KMS-11 (cell line): ENCODE measurements around the gene SYNPO2.

Experiments
- H2AFZ ChIP-seq: fragments of 200-600 bp; sonication (generic); 2 replicates; pipeline ENCODE4 v1.6.1; 2016; ENCODE audit warnings: antibody characterized with exemption, mixed run types, low read depth
- H3K27ac ChIP-seq: fragments of 200-600 bp; sonication (generic); 2 replicates; pipeline ENCODE4 v1.6.1; 2016; ENCODE audit warnings: mild to moderate bottlenecking, mixed run types
- H3K27me3 ChIP-seq: fragments of 200-600 bp; sonication (generic); 2 replicates; pipeline ENCODE4 v1.6.1; 2017; ENCODE audit warnings: mild to moderate bottlenecking, low read depth, mixed run types, moderate library complexity; ENCODE audit not compliant: insufficient read depth
- H3K36me3 ChIP-seq: fragments of 200-600 bp; sonication (generic); 2 replicates; pipeline ENCODE4 v1.6.1; 2017; ENCODE audit warnings: mild to moderate bottlenecking, mixed run types; ENCODE audit not compliant: insufficient read depth
- H3K4me1 ChIP-seq: fragments of 200-600 bp; sonication (generic); 2 replicates; pipeline ENCODE4 v1.6.1; 2016; ENCODE audit warnings: mild to moderate bottlenecking, low read depth, mixed run types; ENCODE audit not compliant: poor library complexity, severe bottlenecking
- H3K4me2 ChIP-seq: fragments of 200-600 bp; sonication (generic); 2 replicates; pipeline ENCODE4 v1.7.0; 2016; ENCODE audit warnings: mild to moderate bottlenecking, mixed run types
- H3K4me3 ChIP-seq: fragments of 200-600 bp; sonication (generic); IDR thresholded peaks from 2 replicates; pipeline ENCODE4 v1.6.1; 2017; ENCODE audit warnings: low read depth, low read length, mixed read lengths; ENCODE audit not compliant: insufficient read depth
- H3K79me2 ChIP-seq: fragments of 200-600 bp; sonication (generic); 2 replicates; pipeline ENCODE4 v1.6.1; 2016; ENCODE audit warnings: low read depth, mixed run types; ENCODE audit not compliant: insufficient read depth
- H3K9ac ChIP-seq: fragments of 200-600 bp; sonication (generic); 2 replicates; pipeline ENCODE4 v1.6.1; 2016; ENCODE audit warnings: mild to moderate bottlenecking, mixed run types
- H4K20me1 ChIP-seq: fragments of 200-600 bp; sonication (generic); 2 replicates; pipeline ENCODE4 v1.6.1; 2016; ENCODE audit warnings: mild to moderate bottlenecking, mixed run types; ENCODE audit not compliant: insufficient read depth
- TF ChIP-seq, protein P1 (sequence below): fragments of 200-600 bp; sonication (generic); conservative IDR thresholded peaks from 2 replicates; pipeline ENCODE4 v1.6.1; 2017; ENCODE audit warnings: low read depth, mild to moderate bottlenecking, antibody characterized with exemption, low read length, moderate library complexity, mixed read lengths

The SYNPO2 gene

GRCh38 chr4:119093042-119093827 lies 204.6 kb downstream of the SYNPO2 start:
- Histone ChIP-seq H3K36me3 (no peaks in the 10 kb centered on the region), H3K9ac (no peak overlapping the region), H3K4me2 (no peak overlapping the region), H3K4me1 (no peaks in the 10 kb centered on the region), H3K4me3 (no peak overlapping the region), H2AFZ (no peak overlapping the region), H3K79me2 (no peaks in the 10 kb centered on the region), H3K27ac (no peak overlapping the region), H3K27me3 (no peaks in the 10 kb centered on the region), H4K20me1 (no peaks in the 10 kb centered on the region)
- TF ChIP-seq, protein P1, sequence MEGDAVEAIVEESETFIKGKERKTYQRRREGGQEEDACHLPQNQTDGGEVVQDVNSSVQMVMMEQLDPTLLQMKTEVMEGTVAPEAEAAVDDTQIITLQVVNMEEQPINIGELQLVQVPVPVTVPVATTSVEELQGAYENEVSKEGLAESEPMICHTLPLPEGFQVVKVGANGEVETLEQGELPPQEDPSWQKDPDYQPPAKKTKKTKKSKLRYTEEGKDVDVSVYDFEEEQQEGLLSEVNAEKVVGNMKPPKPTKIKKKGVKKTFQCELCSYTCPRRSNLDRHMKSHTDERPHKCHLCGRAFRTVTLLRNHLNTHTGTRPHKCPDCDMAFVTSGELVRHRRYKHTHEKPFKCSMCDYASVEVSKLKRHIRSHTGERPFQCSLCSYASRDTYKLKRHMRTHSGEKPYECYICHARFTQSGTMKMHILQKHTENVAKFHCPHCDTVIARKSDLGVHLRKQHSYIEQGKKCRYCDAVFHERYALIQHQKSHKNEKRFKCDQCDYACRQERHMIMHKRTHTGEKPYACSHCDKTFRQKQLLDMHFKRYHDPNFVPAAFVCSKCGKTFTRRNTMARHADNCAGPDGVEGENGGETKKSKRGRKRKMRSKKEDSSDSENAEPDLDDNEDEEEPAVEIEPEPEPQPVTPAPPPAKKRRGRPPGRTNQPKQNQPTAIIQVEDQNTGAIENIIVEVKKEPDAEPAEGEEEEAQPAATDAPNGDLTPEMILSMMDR, result no peak

DNA sequence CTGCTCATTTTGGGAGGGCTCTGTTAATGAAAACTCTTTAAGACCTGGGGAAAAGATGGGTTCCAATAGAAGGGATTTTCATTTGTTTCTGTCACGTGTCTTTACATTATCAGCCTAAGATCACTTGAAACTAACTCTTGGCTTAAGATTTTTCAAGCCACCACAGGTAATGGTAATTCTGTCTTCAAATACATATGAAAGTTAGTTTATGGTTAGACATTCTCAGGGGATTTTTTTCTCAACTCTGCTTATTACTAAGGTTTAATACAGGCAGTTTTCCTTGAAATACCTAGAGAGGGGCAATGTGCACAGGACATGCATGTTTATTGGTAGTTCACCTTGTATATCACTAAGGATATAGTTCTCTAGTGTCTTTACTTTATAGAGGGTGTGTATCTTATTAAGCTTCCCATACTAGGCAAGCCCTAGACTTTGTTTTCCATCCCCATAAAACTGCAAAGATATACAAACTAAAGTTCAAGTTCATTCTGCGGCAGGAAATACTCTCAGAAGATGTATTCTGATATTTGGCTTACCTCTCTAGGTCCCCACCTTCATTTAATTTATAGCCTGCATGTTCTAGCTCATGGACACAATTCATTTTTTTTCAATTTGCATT lies 208.7 kb downstream of the SYNPO2 start:
- Histone ChIP-seq H3K79me2 (no peaks in the 10 kb centered on the region), H3K27ac (no peak overlapping the region), H4K20me1 (no peaks in the 10 kb centered on the region), H3K27me3 (no peaks in the 10 kb centered on the region), H3K4me2 (no peak overlapping the region), H3K36me3 (no peaks in the 10 kb centered on the region), H3K9ac (no peak overlapping the region), H2AFZ (no peak overlapping the region), H3K4me1 (no peaks in the 10 kb centered on the region), H3K4me3 (no peak overlapping the region)
- TF ChIP-seq, protein P1, result no peak

- H3K4me1 ChIP-seq, result no peaks in the 10 kb centered on the region
- no peak overlapping the region for H3K27ac ChIP-seq
- no peak overlapping the region for H3K4me3 ChIP-seq
- no peaks in the 10 kb centered on the region for H4K20me1 ChIP-seq
- H3K27me3 ChIP-seq, result no peaks in the 10 kb centered on the region
- H3K9ac ChIP-seq, result no peak overlapping the region
- no peak overlapping the region for H3K4me2 ChIP-seq
- H2AFZ ChIP-seq, result no peak overlapping the region
- no peaks in the 10 kb centered on the region for H3K36me3 ChIP-seq
- no peaks in the 10 kb centered on the region for H3K79me2 ChIP-seq
- TF ChIP-seq, protein P1, result no peak
Measured at GRCh38 chr4:119098306-119098705, 209.7 kb downstream of the SYNPO2 start.

GRCh38 chr4:119099227-119099810 lies 210.7 kb downstream of the SYNPO2 start:
- Histone ChIP-seq H3K4me3 (no peak overlapping the region), H3K36me3 (no peaks in the 10 kb centered on the region), H3K4me2 (no peak overlapping the region), H3K79me2 (no peaks in the 10 kb centered on the region), H3K27me3 (no peaks in the 10 kb centered on the region), H3K9ac (no peak overlapping the region), H3K27ac (no peak overlapping the region), H3K4me1 (no peaks in the 10 kb centered on the region), H2AFZ (no peak overlapping the region), H4K20me1 (no peaks in the 10 kb centered on the region)
- TF ChIP-seq, protein P1, result no peak
